Measurements from ENCODE around the gene SUGCT. TPM values are rescaled to one million over a fixed set of nuclear protein-coding genes. Genes with fewer than 3 reads are reported as not detected.
"Not testable (repeated sequence)": the region's sequence is repeated elsewhere in the genome, so short reads cannot be mapped to it uniquely, and the experiment has no call there.

SUGCT gene
- total RNA-seq, 1 experiment from 2014 or later: 1.5 TPM

DNA sequence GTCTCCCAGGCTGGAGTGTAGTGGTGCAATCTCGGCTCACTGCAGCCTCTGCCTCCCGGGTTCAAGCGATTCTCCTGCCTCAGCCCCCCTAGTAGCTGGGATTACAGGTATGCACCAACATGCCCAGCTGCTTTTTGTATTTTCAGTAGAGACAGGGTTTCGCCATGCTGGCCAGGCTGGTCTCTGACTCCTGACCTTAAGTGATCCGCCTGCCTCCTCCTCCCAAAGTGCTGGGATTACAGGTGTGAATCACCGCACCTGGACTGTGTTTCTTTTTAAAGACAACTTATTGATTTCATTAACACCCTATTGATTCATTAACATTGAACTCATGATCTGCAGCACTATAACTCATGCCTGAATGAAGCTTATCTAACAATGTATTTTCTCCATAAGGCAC is 40.5 kb downstream of the SUGCT start:
- H3K36me3 ChIP-seq, H3K4me3 ChIP-seq, H3K27me3 ChIP-seq, DNase-seq, H3K9me3 ChIP-seq: not testable (repeated sequence)

DNA sequence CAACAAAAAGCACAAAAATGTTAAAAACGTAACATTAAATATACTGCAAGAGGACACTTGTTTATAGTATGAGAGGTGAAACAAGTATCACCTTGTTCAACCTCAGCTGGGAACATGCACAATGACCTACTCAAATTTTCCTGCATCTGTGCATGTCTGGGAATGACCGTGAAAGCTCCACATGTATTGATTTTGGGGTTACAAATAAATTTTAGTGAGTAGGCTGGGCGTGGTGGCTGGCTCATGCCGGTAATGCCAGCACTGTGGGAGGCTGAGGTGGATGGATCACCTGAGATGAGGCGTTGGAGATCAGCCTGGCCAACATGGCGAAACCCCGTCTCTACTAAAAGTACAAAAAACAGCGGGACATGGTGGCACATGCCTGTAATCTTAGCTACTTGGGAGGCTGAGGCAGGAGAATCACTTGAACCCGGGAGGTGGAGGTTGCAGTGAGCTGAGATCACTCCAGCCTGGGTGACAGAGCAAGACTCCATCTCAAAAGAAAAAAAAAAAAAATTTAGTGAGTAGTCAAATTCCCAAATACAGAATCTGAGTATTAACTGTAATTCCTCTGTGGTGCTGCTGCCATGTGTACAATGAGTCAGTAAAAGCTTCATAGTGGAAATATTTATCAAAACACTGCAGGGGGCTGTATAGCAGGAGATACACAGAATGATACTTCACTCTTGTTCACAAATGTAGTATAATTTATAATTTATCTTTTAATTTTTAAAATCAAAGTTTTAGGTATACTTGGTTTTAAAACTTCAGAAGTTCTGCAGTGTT is 41.1 kb downstream of the SUGCT start:
- Histone ChIP-seq H3K36me3 (no peaks in the 10 kb centered on the region), H3K4me3 (no peak overlapping the region), H3K9me3 (no peaks in the 10 kb centered on the region), H3K27me3 (no peaks in the 10 kb centered on the region)
- peak; percentile 9 for DNase-seq

DNA sequence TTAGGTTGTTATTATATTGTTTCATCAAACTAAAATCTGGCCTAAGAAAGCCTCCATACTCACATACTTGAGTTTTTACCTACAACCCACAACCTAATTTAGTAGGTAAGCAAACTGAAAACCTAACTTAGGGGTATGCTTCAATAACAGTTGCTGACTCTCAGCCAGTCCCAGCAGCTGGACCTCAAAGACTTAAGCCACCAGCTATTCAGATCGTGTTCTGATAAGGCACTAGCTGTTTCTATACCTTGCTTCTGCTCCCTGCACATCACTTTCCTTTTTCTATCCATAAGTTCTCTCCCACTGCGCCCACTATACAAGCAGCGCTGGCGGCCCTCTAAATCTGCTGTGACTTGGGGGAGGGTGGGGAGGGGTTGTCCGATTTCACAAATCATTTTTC is 42.3 kb downstream of the SUGCT start:
- no peak for DNase-seq
- Histone ChIP-seq H3K4me3 (no peak overlapping the region), H3K27me3 (no peaks in the 10 kb centered on the region), H3K9me3 (no peaks in the 10 kb centered on the region), H3K36me3 (no peaks in the 10 kb centered on the region)

DNA sequence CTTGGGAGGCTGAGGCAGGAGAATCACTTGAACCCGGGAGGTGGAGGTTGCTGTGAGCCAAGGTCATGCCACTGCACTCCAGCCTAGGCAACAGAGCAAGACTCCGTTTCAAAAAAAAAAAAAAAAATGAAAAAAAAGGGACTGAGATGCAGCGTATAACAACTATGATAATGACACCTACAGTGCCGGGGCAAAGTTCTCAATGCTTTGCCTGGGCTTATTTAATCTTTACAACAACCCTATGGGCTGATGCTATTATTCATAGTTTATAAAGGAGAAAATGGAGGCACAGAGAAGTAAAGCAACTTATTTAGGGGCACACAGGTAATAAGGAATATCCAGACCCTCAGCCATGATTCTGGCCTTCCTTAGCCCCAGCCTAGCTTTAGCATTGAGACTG is 47.6 kb downstream of the SUGCT start:
- Histone ChIP-seq H3K9me3 (no peaks in the 10 kb centered on the region), H3K4me3 (no peak overlapping the region), H3K27me3 (no peaks in the 10 kb centered on the region), H3K36me3 (no peaks in the 10 kb centered on the region)
- no peak for DNase-seq

DNA sequence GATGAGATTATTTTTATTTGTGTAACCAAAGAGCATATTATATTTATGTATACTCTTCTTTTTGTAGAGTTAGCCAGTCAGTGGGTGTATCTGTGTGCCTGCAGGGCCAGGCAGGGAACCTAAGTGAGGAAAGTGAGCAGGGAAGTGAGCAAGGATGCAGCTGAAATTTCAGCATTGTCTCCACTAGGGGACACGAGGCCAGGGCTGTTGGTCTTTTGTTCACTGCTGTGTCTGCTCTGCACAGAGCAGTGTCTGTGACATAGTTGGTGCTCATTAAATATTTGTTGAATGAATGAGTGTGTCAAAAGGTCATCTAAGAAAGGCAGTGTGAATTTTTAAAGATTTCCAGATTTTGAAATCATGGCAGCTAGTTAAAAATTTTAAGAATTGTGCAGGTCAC is 51.8 kb downstream of the SUGCT start:
- no peaks in the 10 kb centered on the region for H3K9me3 ChIP-seq
- H3K27me3 ChIP-seq: no peaks in the 10 kb centered on the region
- no peak for DNase-seq
- H3K36me3 ChIP-seq: no peaks in the 10 kb centered on the region
- H3K4me3 ChIP-seq: no peak overlapping the region

DNA sequence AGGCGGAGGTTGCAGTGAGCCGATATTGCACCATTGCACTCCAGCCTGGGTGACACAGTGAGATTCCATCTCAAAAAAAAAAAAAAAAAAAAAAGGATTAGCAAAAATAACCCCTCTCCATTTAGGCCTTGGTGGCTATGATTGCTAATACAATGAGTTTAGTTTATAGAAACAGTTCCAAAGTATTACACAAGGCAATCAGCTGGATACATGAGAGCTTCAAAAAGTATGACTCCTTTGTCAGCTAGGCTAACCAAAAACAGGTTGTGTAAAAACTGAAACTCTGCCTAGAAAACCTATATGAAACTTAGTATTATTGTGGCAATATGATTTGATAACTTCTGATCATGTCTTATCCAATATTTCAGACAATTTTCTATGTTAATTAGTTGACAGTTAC is 57.2 kb downstream of the SUGCT start:
- no peak for DNase-seq
- no peaks in the 10 kb centered on the region for H3K9me3 ChIP-seq
- H3K36me3 ChIP-seq: no peaks in the 10 kb centered on the region
- H3K27me3 ChIP-seq: no peaks in the 10 kb centered on the region
- H3K4me3 ChIP-seq: no peak overlapping the region

DNA sequence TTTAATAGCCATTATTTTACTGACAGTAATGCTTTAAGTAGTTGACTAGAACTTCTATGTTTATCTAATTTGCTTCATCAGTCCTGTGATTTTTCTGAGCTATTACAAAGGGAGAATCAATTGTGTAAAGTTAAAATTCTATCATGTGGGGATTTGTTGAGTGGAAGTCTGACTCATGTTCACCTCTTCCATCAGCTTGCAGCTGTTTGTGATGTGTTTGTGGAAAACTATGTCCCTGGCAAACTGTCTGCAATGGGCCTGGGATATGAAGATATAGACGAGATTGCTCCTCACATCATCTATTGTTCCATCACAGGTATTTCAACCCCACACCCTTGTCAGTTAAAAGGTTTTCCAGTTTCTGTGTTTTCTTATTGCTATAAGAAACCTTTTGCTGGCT is 59.9 kb downstream of the SUGCT start:
- DNase-seq: no peak
- Histone ChIP-seq H3K27me3 (no peaks in the 10 kb centered on the region), H3K9me3 (no peaks in the 10 kb centered on the region), H3K36me3 (no peaks in the 10 kb centered on the region), H3K4me3 (no peak overlapping the region)

DNA sequence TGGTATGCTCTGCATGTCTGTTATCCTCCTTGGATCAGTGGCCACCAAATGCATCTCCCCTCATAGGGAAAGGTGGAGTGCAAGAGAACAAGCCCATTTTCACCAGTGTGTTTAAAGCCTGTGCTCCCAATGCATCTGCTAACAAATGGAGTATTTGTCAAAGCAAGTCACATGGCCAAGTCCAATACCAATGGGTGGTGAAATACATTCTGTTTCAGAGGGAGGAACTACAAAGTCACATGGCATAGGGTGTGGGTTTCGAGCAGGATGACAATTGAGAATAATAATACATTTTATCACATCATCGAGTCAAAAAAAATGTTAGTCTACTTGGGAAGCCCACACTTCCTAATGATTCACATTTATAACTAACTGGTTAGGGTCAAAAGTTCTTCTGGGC is 62.7 kb downstream of the SUGCT start:
- no peaks in the 10 kb centered on the region for H3K36me3 ChIP-seq
- no peak for DNase-seq
- no peaks in the 10 kb centered on the region for H3K9me3 ChIP-seq
- no peak overlapping the region for H3K4me3 ChIP-seq
- no peaks in the 10 kb centered on the region for H3K27me3 ChIP-seq

DNA sequence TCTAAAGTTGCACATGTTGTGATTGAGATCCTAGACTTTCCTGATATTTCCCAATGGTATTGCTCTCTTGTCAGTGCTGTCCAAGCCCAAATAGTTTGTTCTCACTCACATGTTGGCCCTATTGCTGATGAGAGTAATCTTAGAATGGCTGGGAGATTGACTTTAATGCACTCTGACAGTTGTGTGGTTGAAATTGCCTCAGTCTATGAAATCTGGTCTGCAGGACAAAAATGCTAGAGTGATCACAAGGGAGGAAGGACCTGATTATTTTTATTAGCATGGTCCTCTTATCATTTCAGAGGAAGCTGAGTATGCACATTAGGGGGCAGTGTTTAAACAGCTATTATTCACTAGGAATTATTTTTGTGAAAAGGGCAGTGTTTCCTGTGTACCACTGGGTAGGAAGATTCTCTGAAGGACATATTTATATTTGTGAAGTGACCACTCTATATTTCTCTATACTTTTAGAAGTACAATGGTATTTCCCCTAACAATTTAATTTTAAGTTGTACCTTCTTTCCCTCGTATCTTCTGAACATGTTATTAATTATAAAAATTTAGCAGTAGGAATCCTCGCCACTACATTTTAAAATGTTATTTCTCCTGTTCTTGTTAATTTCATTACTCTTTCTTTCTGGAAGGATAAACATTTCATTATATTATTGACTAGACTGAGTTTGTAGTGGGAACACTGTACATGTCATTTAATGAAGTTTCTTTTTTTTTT is 64.4 kb downstream of the SUGCT start:
- DNase-seq: no peak
- Histone ChIP-seq H3K9me3 (no peaks in the 10 kb centered on the region), H3K4me3 (no peak overlapping the region), H3K36me3 (no peaks in the 10 kb centered on the region), H3K27me3 (no peaks in the 10 kb centered on the region)

DNA sequence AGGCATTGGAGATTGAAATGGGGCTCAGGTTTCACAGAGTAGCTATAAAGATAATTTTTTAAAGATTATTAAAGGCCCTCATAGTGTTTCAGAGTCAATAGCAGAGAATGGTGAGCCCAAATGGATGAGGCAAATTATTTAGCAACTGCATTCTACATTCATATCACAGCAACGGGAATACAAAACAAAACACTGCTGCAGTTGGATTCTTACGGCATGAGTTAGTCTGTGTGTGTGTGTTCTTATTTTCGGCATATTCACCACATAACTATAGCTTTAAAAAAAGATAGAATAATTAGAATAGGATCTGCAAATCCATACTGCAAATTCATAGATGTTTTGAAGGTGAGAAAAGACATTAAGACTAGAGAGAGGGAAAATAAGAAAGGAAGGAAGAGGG is 66.0 kb downstream of the SUGCT start:
- H3K9me3 ChIP-seq: no peaks in the 10 kb centered on the region
- H3K27me3 ChIP-seq: no peaks in the 10 kb centered on the region
- no peaks in the 10 kb centered on the region for H3K36me3 ChIP-seq
- DNase-seq: no peak
- H3K4me3 ChIP-seq: no peak overlapping the region

DNA sequence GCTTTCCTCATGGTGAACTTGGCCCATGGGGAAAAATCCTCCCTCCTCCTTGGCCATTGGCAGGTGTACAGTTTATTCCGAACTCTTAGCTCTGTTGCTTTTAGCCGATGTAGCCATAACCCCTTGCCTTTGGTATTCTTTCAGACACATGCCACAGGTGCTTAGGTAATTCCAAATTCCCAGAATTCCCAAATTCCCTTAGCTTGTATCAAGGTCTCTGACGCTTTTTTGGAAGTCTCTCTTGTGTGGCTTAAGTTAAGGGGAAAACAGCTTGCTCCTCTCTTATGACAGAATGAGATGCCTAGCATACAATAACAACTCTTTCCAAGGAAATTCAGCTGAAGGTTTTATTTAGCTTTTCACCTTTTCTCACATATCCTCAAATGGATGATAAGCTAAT is 68.0 kb downstream of the SUGCT start:
- no peaks in the 10 kb centered on the region for H3K27me3 ChIP-seq
- H3K4me3 ChIP-seq: no peak overlapping the region
- H3K9me3 ChIP-seq: no peaks in the 10 kb centered on the region
- H3K36me3 ChIP-seq: no peaks in the 10 kb centered on the region
- DNase-seq: no peak

DNA sequence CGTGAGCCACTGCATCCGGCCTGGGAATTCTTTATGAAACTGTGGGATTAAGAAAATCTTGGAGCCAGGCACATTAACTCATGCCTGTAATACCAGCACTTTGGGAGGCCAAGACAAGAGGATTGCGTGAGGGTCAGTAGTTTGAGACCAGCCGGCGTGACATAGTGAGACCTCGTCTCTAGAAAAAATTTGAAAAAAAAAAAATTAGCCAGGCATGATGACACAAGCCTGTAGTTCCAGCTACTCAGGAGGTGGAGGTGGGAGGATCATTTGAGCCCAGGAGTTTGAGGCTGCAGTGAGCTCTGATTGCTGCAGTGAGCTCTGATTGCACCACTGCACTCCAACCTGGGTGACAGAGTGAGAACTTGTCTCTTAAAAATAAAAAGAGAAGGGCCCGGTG is 69.8 kb downstream of the SUGCT start:
- Histone ChIP-seq H3K9me3 (no peaks in the 10 kb centered on the region), H3K27me3 (no peaks in the 10 kb centered on the region), H3K4me3 (no peak overlapping the region), H3K36me3 (no peaks in the 10 kb centered on the region)
- no peak for DNase-seq

DNA sequence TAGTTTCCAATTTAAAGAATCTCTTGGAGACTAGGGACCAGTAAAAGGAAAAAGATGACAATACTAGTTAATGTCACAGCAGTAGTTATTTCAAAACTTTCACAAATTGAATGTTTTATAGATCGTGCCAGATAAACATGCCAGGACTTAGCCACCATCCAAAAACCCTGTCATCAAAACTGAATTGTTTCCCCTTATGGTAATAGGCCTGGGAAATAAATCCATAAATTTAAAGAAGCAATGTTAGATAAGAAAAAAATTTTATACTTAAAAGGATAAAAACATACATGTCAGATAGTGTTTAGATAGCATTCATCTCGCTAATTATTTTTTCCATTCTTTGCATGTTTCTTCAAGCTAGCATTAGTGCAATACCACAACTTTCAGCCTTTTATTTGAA is 71.2 kb downstream of the SUGCT start:
- Histone ChIP-seq H3K27me3 (no peaks in the 10 kb centered on the region), H3K9me3 (no peaks in the 10 kb centered on the region), H3K4me3 (no peak overlapping the region), H3K36me3 (no peaks in the 10 kb centered on the region)
- DNase-seq: no peak

DNA sequence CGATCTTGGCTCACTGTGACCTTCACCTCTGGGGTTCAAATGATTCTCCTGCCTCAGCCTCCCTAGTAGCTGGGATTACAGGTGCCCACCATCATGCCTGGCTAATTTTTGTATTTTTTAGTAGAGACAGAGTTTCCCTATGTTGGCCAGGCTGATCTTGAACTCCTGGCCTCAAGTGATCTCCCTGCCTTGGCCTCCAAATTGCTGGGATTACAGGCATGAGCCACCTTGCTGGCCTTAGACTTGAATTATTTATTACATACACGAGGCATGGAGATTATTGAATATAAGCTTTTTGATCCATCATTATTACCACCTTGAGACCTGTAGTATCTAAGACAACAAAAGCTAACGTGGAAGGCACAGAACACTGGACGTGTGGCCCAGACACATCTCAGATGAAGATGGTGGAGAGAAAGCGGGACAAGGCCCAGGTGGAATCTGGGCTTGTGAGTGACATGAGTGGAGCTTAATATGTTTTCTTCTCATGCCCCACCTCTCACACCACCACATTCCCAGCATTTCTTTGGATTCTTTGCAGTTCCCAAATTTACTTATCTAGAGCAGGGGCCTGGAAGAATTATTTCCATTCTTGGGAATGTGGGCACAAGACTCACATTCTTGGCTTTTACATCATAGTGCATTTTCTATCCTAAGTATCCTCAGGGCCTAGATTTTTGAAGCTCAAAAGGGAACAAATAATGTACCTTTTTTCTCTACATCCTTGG is 76.6 kb downstream of the SUGCT start:
- Histone ChIP-seq H3K4me3 (no peak overlapping the region), H3K9me3 (no peaks in the 10 kb centered on the region), H3K36me3 (no peaks in the 10 kb centered on the region), H3K27me3 (no peaks in the 10 kb centered on the region)
- no peak for DNase-seq

DNA sequence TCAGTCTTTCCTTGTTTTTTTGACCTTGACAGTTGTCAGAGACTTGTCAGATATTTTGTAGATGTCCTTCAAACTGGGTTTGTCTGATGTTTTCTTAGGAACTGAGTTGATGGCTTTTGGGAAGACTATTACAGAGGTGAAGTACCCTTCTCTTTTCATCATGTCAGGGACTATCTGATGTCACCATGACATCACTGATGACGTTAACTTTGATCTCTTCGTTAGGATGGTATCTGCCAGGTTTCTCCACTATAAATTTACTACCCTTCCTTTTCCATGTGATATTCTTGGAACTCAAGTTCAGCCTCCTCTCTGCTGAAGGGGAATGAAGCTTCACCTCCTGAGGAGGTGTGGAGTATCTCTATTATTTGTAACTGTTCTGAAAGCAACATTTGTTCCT is 78.5 kb downstream of the SUGCT start:
- no peaks in the 10 kb centered on the region for H3K27me3 ChIP-seq
- no peaks in the 10 kb centered on the region for H3K9me3 ChIP-seq
- no peak for DNase-seq
- no peak overlapping the region for H3K4me3 ChIP-seq
- H3K36me3 ChIP-seq: no peaks in the 10 kb centered on the region

DNA sequence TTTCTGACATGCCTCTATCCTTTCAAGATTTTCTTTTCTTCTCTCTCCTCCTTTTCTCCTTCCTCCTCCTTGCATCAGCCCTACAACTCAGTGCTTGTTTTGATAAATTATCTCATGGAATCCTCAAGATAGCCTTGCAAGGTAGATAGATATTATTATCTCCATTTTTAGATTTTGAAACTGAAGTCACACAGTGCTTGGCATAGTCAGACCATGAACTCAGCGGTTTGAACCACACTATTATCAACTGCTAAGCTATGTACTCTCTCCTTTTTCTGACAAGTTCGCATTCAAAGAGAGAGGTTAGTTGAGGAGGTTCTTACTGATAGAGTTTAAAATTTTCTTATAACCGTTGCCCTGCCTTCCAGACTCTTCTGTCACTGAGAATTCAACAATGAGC is 79.1 kb downstream of the SUGCT start:
- Histone ChIP-seq H3K9me3 (no peaks in the 10 kb centered on the region), H3K36me3 (no peaks in the 10 kb centered on the region), H3K27me3 (no peaks in the 10 kb centered on the region), H3K4me3 (no peak overlapping the region)
- DNase-seq: no peak

DNA sequence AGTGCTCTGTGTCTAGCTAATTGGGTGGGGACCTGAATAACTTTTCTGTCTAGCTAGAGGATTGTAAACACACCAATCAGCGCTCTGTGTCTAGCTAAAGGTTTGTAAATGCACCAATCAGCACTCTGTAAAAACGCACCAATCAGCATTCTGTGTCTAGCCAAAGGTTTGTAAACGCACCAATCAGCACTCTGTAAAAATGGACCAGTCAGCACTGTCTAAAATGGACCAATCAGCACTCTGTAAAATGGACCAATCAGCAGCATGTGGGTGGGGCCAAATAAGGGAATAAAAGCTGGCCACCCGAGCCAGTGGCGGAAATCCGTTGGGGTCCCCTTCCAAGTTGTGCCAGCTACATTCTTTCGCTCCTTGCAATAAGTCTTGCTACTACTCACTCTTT is 83.8 kb downstream of the SUGCT start:
- H3K36me3 ChIP-seq, DNase-seq, H3K9me3 ChIP-seq, H3K27me3 ChIP-seq, H3K4me3 ChIP-seq: not testable (repeated sequence)

DNA sequence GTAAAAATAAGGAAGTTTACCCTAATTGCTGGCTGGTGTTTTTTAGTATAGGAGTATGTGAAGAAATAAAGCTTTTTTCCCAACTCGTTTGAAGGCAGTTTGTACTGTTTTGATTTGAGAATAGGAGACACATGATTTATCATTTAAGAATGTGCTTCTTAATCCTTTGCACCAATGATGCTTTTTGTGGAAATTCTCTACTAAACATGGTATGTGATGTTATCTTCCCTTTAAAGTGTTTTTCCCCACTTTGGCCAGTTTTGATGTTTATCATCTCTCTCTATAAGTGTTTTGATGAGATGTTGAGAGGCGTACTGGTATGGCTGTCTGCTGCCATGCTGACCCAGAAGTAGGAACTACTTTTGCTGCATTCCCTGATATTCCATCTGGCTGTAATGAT is 85.1 kb downstream of the SUGCT start:
- no peak for DNase-seq
- Histone ChIP-seq H3K36me3 (no peaks in the 10 kb centered on the region), H3K27me3 (no peaks in the 10 kb centered on the region)

More for the DNA sequence above, 85.1 kb downstream of the SUGCT start:
- H3K9me3 ChIP-seq: no peaks in the 10 kb centered on the region
- no peak overlapping the region for H3K4me3 ChIP-seq

All from MG63 (cell line).